Measurements from ENCODE around the gene ATP6V0E2. TPM values are rescaled to one million over a fixed set of nuclear protein-coding genes. Genes with fewer than 3 reads are reported as not detected.

ATP6V0E2 gene
- total and polyA plus RNA-seq, 12 donors = 27.5 to 119 (median 88.4) TPM

DNA sequence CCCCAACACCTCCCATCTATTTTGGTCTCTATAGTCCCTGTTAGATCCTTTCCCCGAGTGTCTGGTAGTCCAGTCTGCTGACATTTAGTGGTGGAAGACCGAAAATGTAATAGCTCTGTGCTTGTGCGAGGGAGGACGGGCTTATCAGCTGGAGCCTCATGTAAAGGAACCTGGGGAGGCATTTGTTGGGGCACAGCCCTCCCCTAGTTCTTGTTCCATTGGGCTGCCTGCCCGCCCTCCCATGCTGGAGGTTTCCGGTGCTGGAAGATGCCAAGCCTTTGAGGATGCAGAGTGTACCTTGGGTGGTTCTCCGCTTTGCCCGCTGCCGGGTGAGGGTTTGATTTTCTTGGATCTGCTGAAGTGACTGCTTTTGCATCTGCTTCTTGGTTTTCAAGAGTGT is 30.2 kb upstream of the ATP6V0E2 start:
- ATAC-seq = no peak
- 92 to 93% methylated on average over 9 of the region's 9 CpGs for WGBS, 2 donors
- H3K9me3 ChIP-seq = no peaks in the 10 kb centered on the region
- peaks cover 0 to 13% (median 11%) of the 10 kb centered on the region in 9 donors for H3K4me1 ChIP-seq
- DNase-seq = no peak
- no peak overlapping the region for H3K4me3 ChIP-seq
- intact Hi-C loops (cut with DNase I) = no loop called here
- peaks cover 0 to 38% (median 18%) of the 10 kb centered on the region in 9 donors for H3K36me3 ChIP-seq
- no peaks in the 10 kb centered on the region for H3K27me3 ChIP-seq
- no peak overlapping the region for H3K27ac ChIP-seq
- no peak for TF ChIP-seq CTCF (IDR thresholded peaks at IDR 0.05)

DNA sequence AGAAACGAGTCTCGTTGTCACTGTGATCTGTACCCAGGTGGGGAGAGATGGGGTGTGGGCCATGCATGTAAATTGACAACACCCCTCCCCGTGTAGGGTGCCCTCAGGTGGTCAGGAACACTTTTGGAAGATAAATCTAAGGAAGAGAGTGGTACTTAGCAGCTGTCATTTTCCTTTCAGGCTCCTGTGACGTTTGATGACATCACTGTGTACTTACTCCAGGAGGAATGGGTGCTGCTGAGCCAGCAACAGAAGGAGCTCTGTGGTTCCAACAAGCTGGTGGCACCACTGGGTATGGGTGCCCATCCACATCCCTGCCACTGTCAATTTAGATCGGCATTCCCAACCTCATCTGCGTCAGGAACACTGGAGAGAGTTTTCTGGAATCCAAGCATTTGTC is 29.3 kb upstream of the ATP6V0E2 start:
- Histone ChIP-seq H3K27me3 (no peaks in the 10 kb centered on the region), H3K4me1 (peaks cover 0 to 5% (median 4%) of the 10 kb centered on the region in 9 donors), H3K27ac (no peak overlapping the region), H3K9me3 (no peaks in the 10 kb centered on the region), H3K4me3 (no peak overlapping the region), H3K36me3 (peaks cover 0 to 47% (median 18%) of the 10 kb centered on the region in 9 donors)
- no peak for TF ChIP-seq CTCF (IDR thresholded peaks at IDR 0.05)
- intact Hi-C loops (cut with DNase I) = no loop called here
- WGBS, 2 donors = 68 to 70% methylated on average over 6 of the region's 6 CpGs
- ATAC-seq = no peak
- DNase-seq = no peak

DNA sequence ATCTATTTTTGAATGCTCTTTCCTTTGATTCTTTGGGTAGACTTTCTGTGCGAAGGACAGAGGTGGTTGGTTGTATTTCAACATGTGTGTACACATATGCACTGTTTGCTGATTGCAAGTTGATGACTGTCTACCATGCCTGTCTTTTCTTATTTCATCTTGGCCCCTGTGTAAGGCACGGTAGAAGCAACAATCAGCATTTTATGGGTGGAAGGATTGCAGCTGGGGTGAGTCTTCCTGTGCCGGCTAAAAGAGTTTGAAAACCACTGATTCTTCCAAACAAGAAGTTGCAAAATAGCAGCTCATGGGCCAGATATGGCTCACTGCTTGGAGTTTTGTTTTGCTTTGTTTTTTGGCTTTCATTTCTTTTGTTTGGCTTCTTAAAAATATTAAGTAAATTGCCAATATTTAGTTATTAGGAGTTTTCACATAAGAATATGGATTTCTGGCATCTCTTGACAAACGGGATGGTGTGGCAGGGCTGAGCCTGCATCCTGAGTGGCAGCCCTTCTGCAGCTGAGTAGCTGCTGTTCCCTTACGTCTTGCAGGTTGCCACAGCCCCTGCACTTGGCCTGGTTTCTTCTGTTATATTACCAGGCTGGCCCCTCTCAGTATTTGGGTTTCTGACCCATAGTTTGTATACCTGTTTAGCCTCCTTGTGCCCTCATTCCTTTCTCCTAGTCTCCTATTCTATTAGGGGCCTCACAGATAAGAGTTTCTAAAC is 28.4 kb upstream of the ATP6V0E2 start:
- peak in 2 of 8 donors; percentile 34 to 50 for ATAC-seq
- 75 to 80% methylated on average over 5 of the region's 5 CpGs for WGBS, 2 donors
- H3K27ac ChIP-seq = no peak overlapping the region

DNA sequence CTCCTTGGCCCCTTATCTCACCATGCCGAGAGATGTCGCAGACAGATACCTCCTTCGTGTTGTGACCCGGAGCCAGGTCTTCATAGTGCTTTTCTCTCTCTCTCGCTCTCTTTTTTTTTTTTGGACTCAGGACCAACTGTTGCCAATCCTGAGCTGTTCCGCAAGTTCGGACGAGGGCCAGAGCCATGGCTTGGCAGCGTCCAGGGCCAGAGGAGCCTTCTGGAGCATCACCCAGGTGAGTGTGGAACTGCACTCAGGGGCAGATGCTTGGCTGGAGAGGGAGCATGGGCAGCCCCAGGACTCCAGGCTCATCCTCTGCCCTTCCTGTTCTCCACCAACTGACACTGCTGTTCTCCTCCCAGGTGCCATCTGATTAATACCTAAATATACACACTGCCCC is 27.7 kb upstream of the ATP6V0E2 start:
- intact Hi-C loops (cut with DNase I) = no loop called here
- no peaks in the 10 kb centered on the region for H3K4me1 ChIP-seq
- H3K9me3 ChIP-seq = no peaks in the 10 kb centered on the region
- no peaks in the 10 kb centered on the region for H3K27me3 ChIP-seq
- peak in 1 of 8 donors; percentile 36 for ATAC-seq
- WGBS, 2 donors = 88 to 92% methylated on average over 9 of the region's 9 CpGs
- TF ChIP-seq CTCF (IDR thresholded peaks at IDR 0.05) = no peak
- H3K27ac ChIP-seq = no peak overlapping the region
- no peak for DNase-seq
- H3K36me3 ChIP-seq = peaks cover 0 to 58% (median 18%) of the 10 kb centered on the region in 9 donors
- H3K4me3 ChIP-seq = no peak overlapping the region

More for the DNA sequence above, 28.4 kb upstream of the ATP6V0E2 start:
- Histone ChIP-seq H3K4me3 (no peak overlapping the region), H3K4me1 (no peaks in the 10 kb centered on the region), H3K36me3 (peaks cover 0 to 57% (median 18%) of the 10 kb centered on the region in 9 donors), H3K9me3 (no peaks in the 10 kb centered on the region), H3K27me3 (no peaks in the 10 kb centered on the region)
- DNase-seq = no peak
- intact Hi-C loops (cut with DNase I) = no loop called here
- no peak for TF ChIP-seq CTCF (IDR thresholded peaks at IDR 0.05)
